Activated T-cell treated with anti-CD3 and anti-CD28 coated beads, Interleukin-2, amount 50 U/mL, for 4 hours (primary cell): ENCODE data around the gene TM2D1. TPM values are rescaled to one million over a fixed set of nuclear protein-coding genes. Genes with fewer than 3 reads are reported as not detected.
"Not testable (repeated sequence)": the region's sequence is repeated elsewhere in the genome, so short reads cannot be mapped to it uniquely, and the experiment has no call there.

Source experiments
- ATAC-seq, 2 donors: fragments of 200-7000 bp; cut with Tn5 transposase; one replicate each; pipeline ENCODE4 v1.10.0; 2021
- DNase-seq: peaks from one replicate; pipeline ENCODE4 v3.0.0-alpha.2; 2020
- H3K27me3 Mint-ChIP-seq: one replicate; pipeline ENCODE4 v1.8.0; 2021; ENCODE audit warnings: low read depth, mixed read lengths
- H3K36me3 Mint-ChIP-seq: one replicate; pipeline ENCODE4 v1.8.0; 2022; ENCODE audit warnings: mixed read lengths; ENCODE audit not compliant: insufficient read depth
- H3K4me1 Mint-ChIP-seq: one replicate; pipeline ENCODE4 v1.8.0; 2021; ENCODE audit warnings: low read depth, mixed read lengths
- H3K4me3 Mint-ChIP-seq: one replicate; pipeline ENCODE4 v1.8.0; 2021; ENCODE audit warnings: mild to moderate bottlenecking, moderate library complexity, mixed read lengths
- H3K9me3 Mint-ChIP-seq: one replicate; pipeline ENCODE4 v1.8.0; 2021; ENCODE audit warnings: mixed read lengths
- total RNA-seq, 3 donors: library from RNA; stranded (reverse); gene quantifications; one replicate each; pipeline ENCODE4 v1.2.1, GENCODE V29; 2021

Gene TM2D1
- total RNA-seq, 3 donors from 2014 or later, result 18.4 to 23.1 (median 21.5) TPM

DNA sequence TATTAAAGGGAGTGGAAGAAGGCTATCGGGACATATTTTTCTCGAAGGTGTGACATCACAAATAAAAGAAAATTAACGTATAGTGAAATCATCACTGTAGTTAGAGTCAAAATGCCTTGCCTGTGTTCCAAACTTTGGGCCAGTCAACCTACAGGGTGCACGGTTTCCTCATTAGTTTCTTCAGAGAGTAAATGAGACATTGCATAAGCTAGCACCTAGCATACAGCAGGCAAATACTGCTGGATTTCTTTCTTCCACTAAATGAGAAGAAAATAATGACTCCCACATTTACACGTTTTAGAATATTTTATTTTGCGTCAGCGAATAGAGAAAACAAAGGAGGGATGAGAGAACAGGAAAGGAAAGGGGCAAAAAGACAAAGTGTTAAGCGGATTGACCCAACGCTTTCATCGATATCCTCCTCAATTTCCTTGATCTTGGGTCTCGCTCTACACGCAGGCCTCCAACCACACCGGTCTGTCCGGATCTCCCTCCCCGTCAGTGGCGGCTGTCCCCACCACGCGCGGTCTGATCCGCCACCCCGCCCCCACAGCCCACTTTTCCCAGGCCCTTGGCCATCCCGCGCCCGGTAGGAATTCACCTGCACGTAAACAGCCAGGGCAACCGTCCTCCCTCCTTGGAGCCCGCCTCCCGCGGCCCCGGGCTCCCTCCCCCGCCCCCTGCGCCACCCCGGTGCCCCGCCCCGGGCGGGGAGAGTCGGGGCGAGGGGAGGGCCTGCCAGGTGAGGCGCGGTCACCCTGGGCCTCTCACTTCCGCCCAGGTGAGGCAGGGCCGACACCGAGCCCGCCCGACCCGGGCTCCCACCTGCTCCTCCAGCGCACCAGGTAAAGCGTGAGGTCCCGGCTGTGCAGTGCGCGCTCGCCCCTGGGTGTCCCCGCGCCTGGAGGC, 17.0 kb upstream of the TM2D1 start, which contains the start of gene PATJ:
Gene PATJ, plus strand, starts transcription at position 770 of the 909 bp plus-strand sequence. CDS start 20,413 bp downstream, outside the sequence.
- Mint-ChIP-seq H3K27me3 (no peaks in the 10 kb centered on the region), H3K4me1 (peaks cover 22% of the 10 kb centered on the region), H3K36me3 (no peaks in the 10 kb centered on the region), H3K9me3 (no peaks in the 10 kb centered on the region), H3K4me3 (peak within 1 kb of the TSS; percentile 92)
- ATAC-seq, result peak; percentile 88
- DNase-seq, result peak; percentile 58

- H3K4me1 Mint-ChIP-seq, result peaks cover 21% of the 10 kb centered on the region
- peak overlapping the region; percentile 92 for H3K4me3 Mint-ChIP-seq
- H3K9me3 Mint-ChIP-seq, result no peaks in the 10 kb centered on the region
- no peaks in the 10 kb centered on the region for H3K27me3 Mint-ChIP-seq
- no peak for ATAC-seq
- DNase-seq, result no peak
- no peaks in the 10 kb centered on the region for H3K36me3 Mint-ChIP-seq
Observed at GRCh38 chr1:61740751-61741700, 16.1 kb upstream of the TM2D1 start.

GRCh38 chr1:61732726-61733125, 7.8 kb upstream of the TM2D1 start:
- DNase-seq (no peak), ATAC-seq (no peak)
- peaks cover 5% of the 10 kb centered on the region for H3K4me1 Mint-ChIP-seq
- no peaks in the 10 kb centered on the region for H3K36me3 Mint-ChIP-seq
- no peaks in the 10 kb centered on the region for H3K27me3 Mint-ChIP-seq
- no peaks in the 10 kb centered on the region for H3K9me3 Mint-ChIP-seq
- H3K4me3 Mint-ChIP-seq, result no peak overlapping the region

GRCh38 chr1:61730679-61731078, 5.7 kb upstream of the TM2D1 start:
- H3K36me3 Mint-ChIP-seq, DNase-seq, H3K4me1 Mint-ChIP-seq, H3K27me3 Mint-ChIP-seq, ATAC-seq, H3K9me3 Mint-ChIP-seq, H3K4me3 Mint-ChIP-seq: not testable (repeated sequence)

GRCh38 chr1:61727544-61727943, 2.6 kb upstream of the TM2D1 start:
- no peak for ATAC-seq
- no peak overlapping the region for H3K4me3 Mint-ChIP-seq

GRCh38 chr1:61724506-61724812, 482 bp downstream of the TM2D1 start:
- H3K27me3 Mint-ChIP-seq, result no peaks in the 10 kb centered on the region
- peak overlapping the region; percentile 90 for H3K4me3 Mint-ChIP-seq

More at GRCh38 chr1:61727544-61727943, 2.6 kb upstream of the TM2D1 start:
- Mint-ChIP-seq H3K36me3 (no peaks in the 10 kb centered on the region), H3K9me3 (no peaks in the 10 kb centered on the region), H3K4me1 (peaks cover 15% of the 10 kb centered on the region), H3K27me3 (no peaks in the 10 kb centered on the region)
- DNase-seq, result no peak

GRCh38 chr1:61718996-61719663, 5.8 kb downstream of the TM2D1 start:
- DNase-seq, ATAC-seq, H3K27me3 Mint-ChIP-seq, H3K9me3 Mint-ChIP-seq, H3K4me3 Mint-ChIP-seq: not testable (repeated sequence)
- peaks cover 16% of the 10 kb centered on the region for H3K36me3 Mint-ChIP-seq
- H3K4me1 Mint-ChIP-seq, result peaks cover 16% of the 10 kb centered on the region

More at GRCh38 chr1:61724506-61724812, 482 bp downstream of the TM2D1 start:
- Mint-ChIP-seq H3K9me3 (no peaks in the 10 kb centered on the region), H3K36me3 (peaks cover 5% of the 10 kb centered on the region), H3K4me1 (peaks cover 20% of the 10 kb centered on the region)
- DNase-seq (no peak), ATAC-seq (no peak)

DNA sequence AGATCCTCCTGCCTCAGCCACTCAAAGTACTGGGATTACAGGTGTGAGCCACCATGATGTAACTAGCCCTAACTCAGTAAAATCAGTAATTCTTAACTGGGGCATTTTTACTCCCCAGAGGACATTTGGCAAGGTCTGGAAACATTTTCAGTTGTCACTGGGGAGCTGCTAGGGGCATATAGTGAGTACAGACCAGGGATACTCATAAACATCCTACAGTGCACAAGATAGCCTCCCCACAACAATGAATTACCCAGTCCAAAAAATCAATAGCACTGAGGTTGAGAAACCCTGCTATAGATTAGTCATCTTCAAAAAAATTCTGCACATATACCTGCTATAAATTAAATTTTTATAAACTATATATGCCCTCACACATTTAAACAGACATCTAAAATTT, 13.0 kb downstream of the TM2D1 start:
- DNase-seq, result no peak
- no peaks in the 10 kb centered on the region for H3K27me3 Mint-ChIP-seq
- H3K36me3 Mint-ChIP-seq, result peaks cover 20% of the 10 kb centered on the region
- no peak overlapping the region for H3K4me3 Mint-ChIP-seq
- no peaks in the 10 kb centered on the region for H3K9me3 Mint-ChIP-seq
- H3K4me1 Mint-ChIP-seq, result peaks cover 4% of the 10 kb centered on the region
- no peak for ATAC-seq

GRCh38 chr1:61711257-61711656, 13.7 kb downstream of the TM2D1 start:
- H3K4me3 Mint-ChIP-seq, H3K27me3 Mint-ChIP-seq, H3K4me1 Mint-ChIP-seq, DNase-seq, H3K9me3 Mint-ChIP-seq, ATAC-seq: not testable (repeated sequence)
- H3K36me3 Mint-ChIP-seq, result peaks cover 20% of the 10 kb centered on the region

DNA sequence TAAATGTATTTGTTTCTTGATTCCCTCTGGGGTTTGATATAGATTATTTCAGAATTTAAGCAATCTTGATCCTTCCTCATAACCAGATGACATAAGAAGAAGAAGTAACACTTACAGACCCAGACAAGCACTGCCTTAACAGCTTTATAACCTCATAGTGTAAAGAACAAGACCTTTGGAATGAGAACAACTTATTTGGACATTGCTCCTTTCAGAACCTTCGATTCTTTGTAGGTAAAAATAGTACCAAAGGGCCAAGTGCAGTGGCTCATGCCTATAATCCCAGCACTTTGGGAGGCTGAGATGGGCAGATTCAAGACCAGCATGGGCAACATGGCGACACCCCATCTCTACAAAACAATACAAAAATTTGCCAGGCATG, 15.0 kb downstream of the TM2D1 start:
- Mint-ChIP-seq H3K9me3 (no peaks in the 10 kb centered on the region), H3K4me3 (no peak overlapping the region), H3K27me3 (no peaks in the 10 kb centered on the region), H3K4me1 (peaks cover 2% of the 10 kb centered on the region), H3K36me3 (peaks cover 23% of the 10 kb centered on the region)
- DNase-seq (no peak), ATAC-seq (no peak)

- no peak overlapping the region for H3K4me3 Mint-ChIP-seq
Observed at GRCh38 chr1:61708953-61709907, 15.7 kb downstream of the TM2D1 start.

GRCh38 chr1:61699911-61700851, 24.8 kb downstream of the TM2D1 start:
- Mint-ChIP-seq H3K27me3 (no peaks in the 10 kb centered on the region), H3K9me3 (no peaks in the 10 kb centered on the region), H3K4me1 (no peaks in the 10 kb centered on the region), H3K36me3 (peaks cover 40% of the 10 kb centered on the region), H3K4me3 (no peak overlapping the region)
- no peak for ATAC-seq
- DNase-seq, result no peak

More at GRCh38 chr1:61708953-61709907, 15.7 kb downstream of the TM2D1 start:
- Mint-ChIP-seq H3K36me3 (peaks cover 19% of the 10 kb centered on the region), H3K9me3 (no peaks in the 10 kb centered on the region), H3K27me3 (no peaks in the 10 kb centered on the region), H3K4me1 (peaks cover 2% of the 10 kb centered on the region)
- ATAC-seq (no peak), DNase-seq (no peak)
